Measurements from ENCODE around the gene ERMARD. TPM values are rescaled to one million over a fixed set of nuclear protein-coding genes. Genes with fewer than 3 reads are reported as not detected.

The ERMARD gene
- total and polyA plus RNA-seq, 2 donors (not counting 1 experiment from before 2014, with no cell fraction given): 22.0 to 32.5 TPM

DNA sequence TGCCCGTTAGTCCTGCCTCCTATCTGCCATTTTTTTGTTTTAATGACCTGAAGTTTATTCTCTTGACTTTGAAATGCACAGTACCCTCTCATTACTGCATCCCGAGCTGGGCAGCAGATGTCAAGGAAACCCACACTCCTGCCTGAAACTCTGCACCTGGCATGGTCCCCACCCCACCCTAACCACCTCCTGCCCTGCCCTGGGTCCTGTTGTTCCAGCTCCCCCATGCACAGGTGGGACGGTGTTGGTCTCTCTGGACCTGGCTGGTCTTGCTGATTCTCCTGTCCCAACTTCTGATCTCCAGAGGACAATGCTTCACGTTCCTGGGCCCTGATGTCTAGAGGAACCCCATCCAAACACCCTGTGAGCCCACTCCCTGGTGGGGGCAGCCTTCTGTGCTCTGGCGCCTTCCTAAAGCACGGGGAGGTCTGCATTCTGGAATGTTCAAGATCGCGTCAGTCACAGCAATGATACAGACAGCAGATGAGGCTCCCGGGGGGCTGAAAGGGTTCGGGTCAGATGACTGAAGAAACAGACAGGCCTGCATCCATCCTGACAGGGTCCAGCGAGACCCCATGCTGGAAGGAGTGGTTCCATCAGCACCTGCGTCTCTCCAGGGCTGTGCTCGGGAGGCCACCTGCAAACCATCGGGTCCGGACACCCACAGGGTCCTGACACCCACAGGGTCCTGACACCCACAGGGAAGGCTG lies 73.6 kb downstream of the ERMARD start:
- no peaks in the 10 kb centered on the region for H3K36me3 ChIP-seq (ENCODE audit: control insufficient read depth, insufficient read depth, low read length)
- H4K20me1 ChIP-seq (ENCODE audit: control insufficient read depth, extremely low read depth, insufficient read depth, low read length): no peaks in the 10 kb centered on the region
- no peak for DNase-seq (ENCODE audit: low read depth in 2 of 2)
- H3K4me2 ChIP-seq (ENCODE audit: extremely low read depth, insufficient read depth, low read length): no peak overlapping the region
- no peaks in the 10 kb centered on the region for H3K79me2 ChIP-seq (ENCODE audit: control insufficient read depth, insufficient read depth, low read length)
- H3K9ac ChIP-seq (ENCODE audit: insufficient read depth, low read length): no peak overlapping the region
- H3K27me3 ChIP-seq (ENCODE audit: control insufficient read depth, insufficient read depth, low read length): no peaks in the 10 kb centered on the region
- TF ChIP-seq, protein P1, sequence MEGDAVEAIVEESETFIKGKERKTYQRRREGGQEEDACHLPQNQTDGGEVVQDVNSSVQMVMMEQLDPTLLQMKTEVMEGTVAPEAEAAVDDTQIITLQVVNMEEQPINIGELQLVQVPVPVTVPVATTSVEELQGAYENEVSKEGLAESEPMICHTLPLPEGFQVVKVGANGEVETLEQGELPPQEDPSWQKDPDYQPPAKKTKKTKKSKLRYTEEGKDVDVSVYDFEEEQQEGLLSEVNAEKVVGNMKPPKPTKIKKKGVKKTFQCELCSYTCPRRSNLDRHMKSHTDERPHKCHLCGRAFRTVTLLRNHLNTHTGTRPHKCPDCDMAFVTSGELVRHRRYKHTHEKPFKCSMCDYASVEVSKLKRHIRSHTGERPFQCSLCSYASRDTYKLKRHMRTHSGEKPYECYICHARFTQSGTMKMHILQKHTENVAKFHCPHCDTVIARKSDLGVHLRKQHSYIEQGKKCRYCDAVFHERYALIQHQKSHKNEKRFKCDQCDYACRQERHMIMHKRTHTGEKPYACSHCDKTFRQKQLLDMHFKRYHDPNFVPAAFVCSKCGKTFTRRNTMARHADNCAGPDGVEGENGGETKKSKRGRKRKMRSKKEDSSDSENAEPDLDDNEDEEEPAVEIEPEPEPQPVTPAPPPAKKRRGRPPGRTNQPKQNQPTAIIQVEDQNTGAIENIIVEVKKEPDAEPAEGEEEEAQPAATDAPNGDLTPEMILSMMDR (conservative IDR thresholded peaks at IDR 0.05 in 1 of 2, IDR thresholded peaks at IDR 0.05 in 1 of 2; ENCODE audit: low read depth in 1 of 2, low read length in 2 of 2): no peak
- TF ChIP-seq EZH2 (IDR thresholded peaks at IDR 0.05; ENCODE audit: low read length, missing control alignments): no peak
- no peak overlapping the region for H3K4me3 ChIP-seq (replicated peaks in 1 of 4; ENCODE audit: control extremely low read depth in 1 of 4, insufficient read depth in 1 of 4, low read depth in 3 of 4, low read length in 4 of 4)
- no peaks in the 10 kb centered on the region for H3K4me1 ChIP-seq (ENCODE audit: control insufficient read depth, extremely low read depth, insufficient read depth, low read length)
- H3K9me3 ChIP-seq (ENCODE audit: control insufficient read depth, insufficient read depth, low read depth, low read length): no peaks in the 10 kb centered on the region
- H2AFZ ChIP-seq (ENCODE audit: low read length): no peak overlapping the region
- H3K27ac ChIP-seq (ENCODE audit: insufficient read depth, low read length): no peak overlapping the region

DNA sequence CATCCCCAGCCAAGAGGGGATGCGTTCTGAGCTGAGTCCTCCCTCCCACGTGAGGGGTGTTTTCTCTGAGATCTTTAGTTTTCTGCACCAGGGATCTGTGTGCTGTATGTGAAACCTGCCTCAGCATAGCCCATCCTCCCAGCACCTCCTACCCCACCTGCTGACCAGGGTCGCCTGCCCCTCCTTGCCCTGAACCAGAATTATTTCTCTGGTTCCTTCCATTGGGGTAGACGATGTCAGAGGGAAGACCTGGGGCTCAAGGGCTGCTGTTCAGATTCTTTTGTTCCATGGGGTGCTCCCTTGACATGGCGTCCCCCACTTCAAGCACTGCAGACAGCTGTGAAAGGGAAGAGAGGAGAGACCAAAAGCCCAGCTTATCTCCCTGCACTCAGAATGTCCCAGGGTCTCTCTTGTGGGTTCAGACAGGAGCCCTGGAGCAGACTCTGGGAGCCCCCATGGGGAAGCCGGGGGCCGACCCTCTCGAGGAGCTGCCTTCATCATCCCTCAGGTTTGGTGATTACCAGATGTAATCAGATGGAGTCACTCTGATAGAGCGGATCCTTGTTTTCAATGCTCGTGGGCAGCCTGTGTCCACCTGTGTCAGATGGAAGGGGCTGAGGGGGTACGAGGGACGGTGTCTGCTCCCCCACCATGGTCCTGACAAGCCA lies 74.3 kb downstream of the ERMARD start:
- H4K20me1 ChIP-seq (ENCODE audit: control insufficient read depth, extremely low read depth, insufficient read depth, low read length): no peaks in the 10 kb centered on the region
- no peaks in the 10 kb centered on the region for H3K27me3 ChIP-seq (ENCODE audit: control insufficient read depth, insufficient read depth, low read length)
- H3K27ac ChIP-seq (ENCODE audit: insufficient read depth, low read length): no peak overlapping the region
- no peak for TF ChIP-seq EZH2 (IDR thresholded peaks at IDR 0.05; ENCODE audit: low read length, missing control alignments)
- TF ChIP-seq, protein P1 (conservative IDR thresholded peaks at IDR 0.05 in 1 of 2, IDR thresholded peaks at IDR 0.05 in 1 of 2; ENCODE audit: low read depth in 1 of 2, low read length in 2 of 2): no peak
- H3K4me2 ChIP-seq (ENCODE audit: extremely low read depth, insufficient read depth, low read length): no peak overlapping the region
- no peak for DNase-seq (ENCODE audit: low read depth in 2 of 2)
- H2AFZ ChIP-seq (ENCODE audit: low read length): no peak overlapping the region
- H3K9me3 ChIP-seq (ENCODE audit: control insufficient read depth, insufficient read depth, low read depth, low read length): no peaks in the 10 kb centered on the region
- H3K79me2 ChIP-seq (ENCODE audit: control insufficient read depth, insufficient read depth, low read length): no peaks in the 10 kb centered on the region
- H3K4me3 ChIP-seq (replicated peaks in 1 of 4; ENCODE audit: control extremely low read depth in 1 of 4, insufficient read depth in 1 of 4, low read depth in 3 of 4, low read length in 4 of 4): no peak overlapping the region
- no peaks in the 10 kb centered on the region for H3K36me3 ChIP-seq (ENCODE audit: control insufficient read depth, insufficient read depth, low read length)
- no peaks in the 10 kb centered on the region for H3K4me1 ChIP-seq (ENCODE audit: control insufficient read depth, extremely low read depth, insufficient read depth, low read length)
- no peak overlapping the region for H3K9ac ChIP-seq (ENCODE audit: insufficient read depth, low read length)

DNA sequence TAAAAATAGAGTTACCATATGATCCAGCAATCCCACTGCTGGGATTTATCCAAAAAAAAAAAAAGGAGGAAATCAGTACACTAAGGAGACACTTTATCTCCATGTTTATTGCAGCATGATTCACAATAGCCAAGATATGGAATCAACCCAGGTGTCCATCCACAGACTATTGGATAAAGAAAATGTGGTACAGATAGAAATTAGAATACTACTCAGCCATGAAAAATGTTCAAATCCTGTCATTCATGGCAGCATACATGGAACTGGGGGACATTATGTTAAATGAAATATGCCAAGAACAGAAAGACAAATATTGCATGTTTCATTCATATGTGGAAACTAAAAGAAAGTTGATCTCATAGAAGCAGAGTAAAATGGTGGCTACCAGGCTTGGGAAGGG lies 75.3 kb downstream of the ERMARD start:
- no peaks in the 10 kb centered on the region for H3K79me2 ChIP-seq (ENCODE audit: control insufficient read depth, insufficient read depth, low read length)
- H3K4me3 ChIP-seq (replicated peaks in 1 of 4; ENCODE audit: control extremely low read depth in 1 of 4, insufficient read depth in 1 of 4, low read depth in 3 of 4, low read length in 4 of 4): no peak overlapping the region
- no peak overlapping the region for H2AFZ ChIP-seq (ENCODE audit: low read length)
- H4K20me1 ChIP-seq (ENCODE audit: control insufficient read depth, extremely low read depth, insufficient read depth, low read length): no peaks in the 10 kb centered on the region
- DNase-seq (ENCODE audit: low read depth in 2 of 2): no peak
- no peaks in the 10 kb centered on the region for H3K27me3 ChIP-seq (ENCODE audit: control insufficient read depth, insufficient read depth, low read length)
- TF ChIP-seq, protein P1 (conservative IDR thresholded peaks at IDR 0.05 in 1 of 2, IDR thresholded peaks at IDR 0.05 in 1 of 2; ENCODE audit: low read depth in 1 of 2, low read length in 2 of 2): no peak
- TF ChIP-seq EZH2 (IDR thresholded peaks at IDR 0.05; ENCODE audit: low read length, missing control alignments): no peak
- H3K4me1 ChIP-seq (ENCODE audit: control insufficient read depth, extremely low read depth, insufficient read depth, low read length): no peaks in the 10 kb centered on the region
- H3K4me2 ChIP-seq (ENCODE audit: extremely low read depth, insufficient read depth, low read length): no peak overlapping the region
- no peak overlapping the region for H3K27ac ChIP-seq (ENCODE audit: insufficient read depth, low read length)
- no peak overlapping the region for H3K9ac ChIP-seq (ENCODE audit: insufficient read depth, low read length)
- no peaks in the 10 kb centered on the region for H3K36me3 ChIP-seq (ENCODE audit: control insufficient read depth, insufficient read depth, low read length)
- H3K9me3 ChIP-seq (ENCODE audit: control insufficient read depth, insufficient read depth, low read depth, low read length): no peaks in the 10 kb centered on the region
